Uterus (tissue), 4 donors: ENCODE data around the gene OR6C68. TPM values are rescaled to one million over a fixed set of nuclear protein-coding genes. Genes with fewer than 3 reads are reported as not detected.

ENCODE experiments used
- DNase-seq, 2 donors: peaks; one replicate each; pipeline ENCODE4 v3.0.0-alpha.2; 2019 to 2020
- H3K27ac ChIP-seq, 2 donors: fragments of 200-600 bp; sonication (generic); 1 replicate in 1 of 2; 2 replicates in 1 of 2; pipeline ENCODE4 v1.5.1; 2016 to 2018
- H3K27me3 ChIP-seq, 2 donors: fragments of 200-600 bp; sonication (generic); one replicate each; pipeline ENCODE4 v1.5.1; 2018 to 2019; ENCODE audit warnings: control low read depth in 1 of 2
- H3K36me3 ChIP-seq, 2 donors: fragments of 200-600 bp; sonication (generic); one replicate each; pipeline ENCODE4 v1.5.1; 2019; ENCODE audit warnings: control low read depth in 1 of 2
- H3K4me1 ChIP-seq, 2 donors: fragments of 200-600 bp; sonication (generic); one replicate each; pipeline ENCODE4 v1.5.1; 2018 to 2019; ENCODE audit warnings: control low read depth in 1 of 2
- H3K4me3 ChIP-seq, 2 donors: fragments of 200-600 bp; sonication (generic); 1 replicate in 1 of 2; 2 replicates in 1 of 2; pipeline ENCODE4 v1.5.1; 2018 to 2019; ENCODE audit warnings: mild to moderate bottlenecking in 1 of 2
- H3K9me3 ChIP-seq, 2 donors: fragments of 200-600 bp; sonication (generic); one replicate each; pipeline ENCODE4 v1.5.1; 2019; ENCODE audit warnings: control low read depth in 1 of 2
- POLR2A ChIP-seq, 2 donors: fragments of 450-650 bp; IDR thresholded peaks; one replicate each; pipeline ENCODE4 v1.6.1; 2016; ENCODE audit warnings: antibody characterized with exemption in 2 of 2, mild to moderate bottlenecking in 1 of 2, moderate library complexity in 1 of 2
- intact Hi-C: fragments of 100-400 bp; cut with DNase I; formaldehyde crosslinking; loops from one replicate; pipeline ENCODE4 v1.15.1; 2023; ENCODE audit warnings: low total_unique reads
- total RNA-seq, 4 donors: library from RNA; depleted of rRNA in 3 of 4; stranded (reverse); fragments of >200 nt in 3 of 4; gene quantifications; one replicate each; pipeline versions ENCODE4 v1.1.0 to v1.2.4, GENCODE V29; 2014 to 2023
- TF ChIP-seq, protein P1 (sequence below), 4 experiments: fragments of 200-600 bp in 2 of 4; fragments of 450-650 bp in 2 of 4; sonication (generic) in 2 of 4; IDR thresholded peaks; one replicate each; pipeline ENCODE4 v1.5.1; 2016 to 2019; ENCODE audit warnings: antibody characterized with exemption in 4 of 4, mild to moderate bottlenecking in 2 of 4, moderate library complexity in 1 of 4
- donor health status: DM: yes; HTN: yes; CAD: no.

OR6C68 gene
- total RNA-seq, 4 donors from 2014 or later, result not detected

DNA sequence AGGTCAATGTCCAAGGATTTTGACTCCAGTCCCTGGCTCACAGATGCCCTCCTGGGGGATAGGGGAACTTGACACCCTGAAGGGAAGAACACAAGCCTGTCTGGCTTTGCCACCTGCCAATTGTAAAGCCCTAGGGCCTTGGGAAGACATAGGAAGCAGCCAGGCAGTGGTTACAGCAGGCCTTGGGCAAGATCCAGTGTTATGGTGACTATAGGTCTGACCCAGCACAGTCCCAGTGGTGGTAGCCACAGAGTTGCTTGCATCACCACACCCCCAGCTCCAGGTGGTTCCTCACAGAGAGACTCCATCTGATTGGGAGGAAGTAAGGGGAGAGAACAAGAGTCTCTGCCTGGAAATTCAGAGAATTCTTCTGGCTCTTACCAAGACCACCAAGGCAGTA is 24.2 kb downstream of the OR6C68 start:
- no peak for DNase-seq
- TF ChIP-seq POLR2A (IDR thresholded peaks at IDR 0.05), result no peak
- TF ChIP-seq, protein P1, sequence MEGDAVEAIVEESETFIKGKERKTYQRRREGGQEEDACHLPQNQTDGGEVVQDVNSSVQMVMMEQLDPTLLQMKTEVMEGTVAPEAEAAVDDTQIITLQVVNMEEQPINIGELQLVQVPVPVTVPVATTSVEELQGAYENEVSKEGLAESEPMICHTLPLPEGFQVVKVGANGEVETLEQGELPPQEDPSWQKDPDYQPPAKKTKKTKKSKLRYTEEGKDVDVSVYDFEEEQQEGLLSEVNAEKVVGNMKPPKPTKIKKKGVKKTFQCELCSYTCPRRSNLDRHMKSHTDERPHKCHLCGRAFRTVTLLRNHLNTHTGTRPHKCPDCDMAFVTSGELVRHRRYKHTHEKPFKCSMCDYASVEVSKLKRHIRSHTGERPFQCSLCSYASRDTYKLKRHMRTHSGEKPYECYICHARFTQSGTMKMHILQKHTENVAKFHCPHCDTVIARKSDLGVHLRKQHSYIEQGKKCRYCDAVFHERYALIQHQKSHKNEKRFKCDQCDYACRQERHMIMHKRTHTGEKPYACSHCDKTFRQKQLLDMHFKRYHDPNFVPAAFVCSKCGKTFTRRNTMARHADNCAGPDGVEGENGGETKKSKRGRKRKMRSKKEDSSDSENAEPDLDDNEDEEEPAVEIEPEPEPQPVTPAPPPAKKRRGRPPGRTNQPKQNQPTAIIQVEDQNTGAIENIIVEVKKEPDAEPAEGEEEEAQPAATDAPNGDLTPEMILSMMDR (IDR thresholded peaks at IDR 0.05), result no peak
- H3K27ac ChIP-seq, result no peak overlapping the region

More for the DNA sequence above, 24.2 kb downstream of the OR6C68 start:
- Histone ChIP-seq H3K27me3 (no peaks in the 10 kb centered on the region), H3K36me3 (no peaks in the 10 kb centered on the region), H3K4me1 (no peaks in the 10 kb centered on the region), H3K4me3 (no peak overlapping the region), H3K9me3 (no peaks in the 10 kb centered on the region)
- intact Hi-C loops, result no loop called here

Other genes starting within 250 kb of the OR6C68 start
- gene OR6C74, start 247.8 kb upstream of the OR6C68 start, total RNA-seq, result not detected
- not detected for gene OR6C6, start 195.8 kb upstream of the OR6C68 start, total RNA-seq
- not detected for gene OR6C1, start 178.0 kb upstream of the OR6C68 start, total RNA-seq
- not detected for gene OR6C3, start 161.6 kb upstream of the OR6C68 start, total RNA-seq
- gene OR6C75, start 129.4 kb upstream of the OR6C68 start, total RNA-seq, result not detected
- not detected for gene OR6C65, start 91.8 kb upstream of the OR6C68 start, total RNA-seq
- not detected for gene OR6C76, start 66.1 kb upstream of the OR6C68 start, total RNA-seq
- gene OR6C2, start 48.3 kb upstream of the OR6C68 start, total RNA-seq, result not detected
- not detected for gene OR6C70, start 22.2 kb upstream of the OR6C68 start, total RNA-seq
- not detected for gene OR6C4, start 57.2 kb downstream of the OR6C68 start, total RNA-seq
- gene OR2AP1, start 80.1 kb downstream of the OR6C68 start, total RNA-seq, result not detected
- gene OR10P1, start 144.5 kb downstream of the OR6C68 start, total RNA-seq, result not detected
- 100 to 1,000 TPM in 1 of 4 donors, 10 to 100 TPM in 2, 1 to 10 TPM in 1; 6.8 to 167 (median 29.4) TPM for gene ITGA7, start 215.5 kb downstream of the OR6C68 start, total RNA-seq
- gene BLOC1S1, start 223.7 kb downstream of the OR6C68 start, total RNA-seq, result 100 to 1,000 TPM in 3 of 4 donors, 10 to 100 TPM in 1; 53.6 to 238 (median 140) TPM
- gene RDH5, start 228.0 kb downstream of the OR6C68 start, total RNA-seq, result 10 to 100 TPM in 2 of 4 donors, 1 to 10 TPM in 2; 4.1 to 16.8 (median 9.7) TPM
- 100 to 1,000 TPM; 417 to 911 (median 637) TPM for gene CD63, start 236.6 kb downstream of the OR6C68 start, total RNA-seq